Measurements from ENCODE around the gene PARVG.

DNA sequence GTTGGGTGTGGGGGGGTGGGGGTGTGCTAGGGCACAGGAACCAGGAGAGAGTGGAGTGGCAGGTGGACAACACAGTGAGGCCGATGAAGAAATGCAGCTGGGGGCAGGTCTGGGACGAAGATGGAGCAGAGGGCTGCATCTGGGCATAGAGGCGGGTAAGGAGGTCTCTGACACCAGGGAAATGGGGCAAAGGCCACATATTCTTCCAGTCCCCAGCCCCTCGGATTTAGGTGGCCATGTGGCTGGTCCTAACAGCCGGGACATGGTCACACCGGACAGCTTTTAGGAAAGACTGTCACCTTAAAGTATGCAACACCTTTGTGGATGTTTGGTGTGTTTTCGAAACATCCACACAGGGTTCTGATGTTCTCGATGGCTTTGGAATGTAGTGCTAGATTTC is 5.0 kb upstream of the PARVG start:
- TF ChIP-seq POLR2AphosphoS5 (IDR thresholded peaks at IDR 0.05) (no peak), CTCF (IDR thresholded peaks at IDR 0.05) (no peak), POLR2A (IDR thresholded peaks at IDR 0.05) (no peak)

Data from breast epithelium (tissue), 3 donors.